AG04449 (cell line): ENCODE results near the gene USP34.

Experiments used
- CTCF ChIA-PET: fragments of 350-600 bp; formaldehyde crosslinking; extraction: SDS; loops from one replicate; lab custom pipeline; 2021; ENCODE audit warnings: antibody characterized with exemption; lab: Yijun Ruan, JAX
- POLR2A ChIA-PET: fragments of 400-600, 350-600 bp; formaldehyde crosslinking; extraction: SDS; loops from one replicate; lab custom pipeline; 2020; ENCODE audit warnings: antibody characterized with exemption, inconsistent platforms; lab: Yijun Ruan, JAX
- DNase-seq: peaks from one replicate; pipeline ENCODE4 v3.0.0-alpha.2; 2010; ENCODE audit warnings: low read depth, low spot score
- H3K4me3 ChIP-seq: 2 replicates; pipeline ENCODE4 v1.5.1; 2011; ENCODE audit warnings: low read depth, mild to moderate bottlenecking, control low read depth, low read length
- CTCF ChIP-seq: IDR thresholded peaks from one replicate; pipeline ENCODE4 v1.5.1; 2011; ENCODE audit warnings: mild to moderate bottlenecking, moderate library complexity, low read length, control low read depth, inconsistent platforms; ENCODE audit not compliant: insufficient read depth; ENCODE audit errors: missing control alignments

USP34 gene

GRCh38 chr2:61266632-61267505 lies 204.0 kb downstream of the USP34 start:
- no peak for TF ChIP-seq CTCF
- no peak for DNase-seq
- no peak overlapping the region for H3K4me3 ChIP-seq
- POLR2A ChIA-PET, result no interaction called here
- CTCF ChIA-PET, result no interaction called here

GRCh38 chr2:61263830-61264229 lies 207.1 kb downstream of the USP34 start:
- POLR2A ChIA-PET, result no interaction called here
- TF ChIP-seq CTCF, result no peak
- CTCF ChIA-PET, result interaction anchor here (0.7 kb wide), 1 partner anchor 9 kb away, joined by 3 read pairs; no protein-coding TSS in a partner anchor
- no peak overlapping the region for H3K4me3 ChIP-seq
- no peak for DNase-seq

GRCh38 chr2:61262699-61263098 lies 208.2 kb downstream of the USP34 start:
- no peak for DNase-seq
- ChIA-PET POLR2A (no interaction called here), CTCF (no interaction called here)
- no peak for TF ChIP-seq CTCF
- H3K4me3 ChIP-seq, result no peak overlapping the region

GRCh38 chr2:61257446-61257845 lies 213.4 kb downstream of the USP34 start:
- ChIA-PET POLR2A (no interaction called here), CTCF (no interaction called here)
- H3K4me3 ChIP-seq, result no peak overlapping the region
- no peak for TF ChIP-seq CTCF
- DNase-seq, result no peak

GRCh38 chr2:61255580-61256437 lies 215.1 kb downstream of the USP34 start:
- TF ChIP-seq CTCF, result no peak
- ChIA-PET CTCF (interaction anchor here (1.0 to 1.3 kb wide), 2 partner anchors 14 to 403 kb away, joined by 3 to 5 read pairs; no protein-coding TSS in a partner anchor), POLR2A (interaction anchor here (0.6 to 0.7 kb wide), 4 partner anchors 9 to 42 kb away, joined by 3 to 5 read pairs (median 3); no protein-coding TSS in a partner anchor)
- no peak overlapping the region for H3K4me3 ChIP-seq
- peak; percentile 65 for DNase-seq

- no peak for TF ChIP-seq CTCF
- POLR2A ChIA-PET, result no interaction called here
- H3K4me3 ChIP-seq, result no peak overlapping the region
- CTCF ChIA-PET, result no interaction called here
- no peak for DNase-seq
Observed at GRCh38 chr2:61254536-61254935, 216.4 kb downstream of the USP34 start.
